Lung (tissue), 12 donors: Measurements from ENCODE around the gene PARVA. TPM values are rescaled to one million over a fixed set of nuclear protein-coding genes. Genes with fewer than 3 reads are reported as not detected.

Experiments
- ATAC-seq: fragments of 200-7000 bp; cut with Tn5 transposase; one replicate; pipeline ENCODE4 v1.9.1; 2020; ENCODE audit warnings: moderate number of reproducible peaks; ENCODE audit not compliant: insufficient read depth, low FRiP score
- DNase-seq, 3 donors: peaks; one replicate each; pipeline ENCODE4 v3.0.0-alpha.2; 2013 to 2017
- H3K27ac ChIP-seq, 2 donors: one replicate each; pipeline ENCODE4 v1.5.1; 2013; ENCODE audit warnings: mild to moderate bottlenecking in 2 of 2, moderate library complexity in 2 of 2, control low read depth in 1 of 2, inconsistent platforms in 1 of 2, low read depth in 1 of 2, low read length in 1 of 2
- H3K27me3 ChIP-seq, 3 donors: one replicate each; pipeline ENCODE4 v1.5.1; 2013; ENCODE audit warnings: low read length in 2 of 3; ENCODE audit not compliant: control insufficient read depth in 3 of 3, insufficient read depth in 3 of 3
- H3K36me3 ChIP-seq, 4 donors: one replicate each; pipeline ENCODE4 v1.5.1; 2013; ENCODE audit warnings: low read length in 4 of 4, mild to moderate bottlenecking in 1 of 4, moderate library complexity in 1 of 4; ENCODE audit not compliant: control insufficient read depth in 4 of 4, insufficient read depth in 4 of 4
- H3K4me1 ChIP-seq, 5 donors: one replicate each; pipeline ENCODE4 v1.5.1; 2013; ENCODE audit warnings: low read length in 5 of 5, mild to moderate bottlenecking in 2 of 5, moderate library complexity in 1 of 5; ENCODE audit not compliant: control insufficient read depth in 5 of 5, insufficient read depth in 5 of 5
- H3K4me3 ChIP-seq: one replicate; pipeline ENCODE4 v1.5.1; 2013; ENCODE audit warnings: mild to moderate bottlenecking, control low read depth, moderate library complexity
- H3K9ac ChIP-seq, 2 donors: one replicate each; pipeline ENCODE4 v1.5.1; 2013; ENCODE audit warnings: low read length in 2 of 2, control low read depth in 1 of 2; ENCODE audit not compliant: insufficient read depth in 1 of 2
- H3K9me3 ChIP-seq, 4 donors: one replicate each; pipeline ENCODE4 v1.5.1; 2013; ENCODE audit warnings: low read length in 3 of 4, mild to moderate bottlenecking in 1 of 4, moderate library complexity in 1 of 4; ENCODE audit not compliant: control insufficient read depth in 4 of 4, insufficient read depth in 3 of 4
- CTCF ChIP-seq: IDR thresholded peaks from 2 replicates; pipeline ENCODE4 v1.5.1; 2012; ENCODE audit warnings: mild to moderate bottlenecking; ENCODE audit errors: control extremely low read depth, extremely low read depth
- WGBS, 2 donors: extraction: QIAGEN DNeasy Blood & Tissue Kit; methylation state at CpG; one replicate each; pipeline ENCODE4 v1.1.7; 2013; 5-methylcytosine and 5-hydroxymethylcytosine counted together
- polyA plus RNA-seq, 2 donors: library from polyadenylated mRNA; stranded (reverse); fragments of 200-250 nt; gene quantifications; one replicate each; pipeline ENCODE4 v1.2.1, GENCODE V29; 2013
- total RNA-seq, 2 donors: library from RNA; depleted of rRNA in 1 of 2; stranded (reverse); fragments of >200 nt in 1 of 2; gene quantifications; one replicate each; pipeline ENCODE4 v1.2.1, GENCODE V29; 2014 to 2021
- donor health status: control.
- donor health status: control.
- donor health status: Bipolar disorder and iron deficiency.
- donor health status: healthy.
- donor health status: DM: yes; HTN: yes; CAD: no.

The PARVA gene
- total and polyA plus RNA-seq, 4 donors, result 19.9 to 71.6 (median 36.2) TPM

- H3K9ac ChIP-seq, result no peak overlapping the region
- peaks cover 0 to 25% (median 7%) of the 10 kb centered on the region in 4 donors for H3K36me3 ChIP-seq
- H3K27ac ChIP-seq, result no peak overlapping the region
- no peaks in the 10 kb centered on the region for H3K9me3 ChIP-seq
- no peaks in the 10 kb centered on the region for H3K4me1 ChIP-seq
- DNase-seq, result no peak
- no peak overlapping the region for H3K4me3 ChIP-seq
- 86 to 91% methylated on average over 4 of the region's 4 CpGs for WGBS, 2 donors
- TF ChIP-seq CTCF, result no peak
- no peaks in the 10 kb centered on the region for H3K27me3 ChIP-seq
- no peak for ATAC-seq
Measured at GRCh38 chr11:12516387-12517105, 139.2 kb downstream of the PARVA start.

DNA sequence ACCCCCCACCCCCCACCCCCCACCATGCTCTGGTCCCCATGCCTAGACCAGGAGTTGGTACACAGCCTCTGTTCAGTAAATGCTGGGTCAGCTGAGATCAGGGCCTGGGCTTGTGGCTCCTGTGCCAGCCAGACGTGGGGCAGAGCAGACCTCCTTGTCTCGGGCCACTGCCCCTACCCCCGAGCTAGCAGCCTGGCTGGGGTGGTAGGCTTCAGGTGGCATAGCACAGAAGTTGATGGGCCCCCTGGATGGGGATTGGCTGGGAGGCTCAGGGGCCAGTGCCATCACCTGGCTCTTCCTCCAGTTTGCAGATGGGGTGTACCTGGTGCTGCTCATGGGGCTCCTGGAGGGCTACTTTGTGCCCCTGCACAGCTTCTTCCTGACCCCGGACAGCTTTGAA lies 139.9 kb downstream of the PARVA start:
- Histone ChIP-seq H3K27ac (no peak overlapping the region), H3K36me3 (peaks cover 0 to 25% (median 7%) of the 10 kb centered on the region in 4 donors), H3K4me3 (no peak overlapping the region), H3K4me1 (no peaks in the 10 kb centered on the region), H3K9ac (no peak overlapping the region), H3K27me3 (no peaks in the 10 kb centered on the region), H3K9me3 (no peaks in the 10 kb centered on the region)
- 91 to 93% methylated on average over 4 of the region's 4 CpGs for WGBS, 2 donors
- ATAC-seq (no peak), DNase-seq (no peak)
- TF ChIP-seq CTCF, result no peak

GRCh38 chr11:12517741-12518140 lies 140.4 kb downstream of the PARVA start:
- DNase-seq, result no peak
- Histone ChIP-seq H3K4me3 (no peak overlapping the region), H3K27ac (no peak overlapping the region), H3K27me3 (no peaks in the 10 kb centered on the region), H3K4me1 (no peaks in the 10 kb centered on the region), H3K9me3 (no peaks in the 10 kb centered on the region), H3K36me3 (peaks cover 0 to 25% (median 8%) of the 10 kb centered on the region in 4 donors), H3K9ac (no peak overlapping the region)
- WGBS, 2 donors, result 86 to 89% methylated on average over 4 of the region's 4 CpGs
- TF ChIP-seq CTCF, result no peak
- ATAC-seq, result no peak
